ENCODE measurements around the gene WDR70.

WDR70 gene

GRCh38 chr5:37756248-37756647 is 377.1 kb downstream of the WDR70 start:
- no peak for TF ChIP-seq CTCF (IDR thresholded peaks at IDR 0.05; ENCODE audit: insufficient read depth, low read length, poor library complexity, severe bottlenecking)
- DNase-seq (ENCODE audit: extremely low read depth, insufficient read length): no peak

GRCh38 chr5:37757980-37758582 is 379.0 kb downstream of the WDR70 start:
- H3K36me3 ChIP-seq (ENCODE audit: control insufficient read depth, insufficient read depth, low read length): no peaks in the 10 kb centered on the region
- DNase-seq (ENCODE audit: extremely low read depth, insufficient read length): no peak
- TF ChIP-seq CTCF (IDR thresholded peaks at IDR 0.05; ENCODE audit: insufficient read depth, low read length, poor library complexity, severe bottlenecking): peak; percentile 11
- no peaks in the 10 kb centered on the region for H3K27me3 ChIP-seq (replicated peaks; ENCODE audit: control insufficient read depth, insufficient read depth, low read length)
- no peak overlapping the region for H3K4me3 ChIP-seq (replicated peaks; ENCODE audit: low read depth, low read length)

More at GRCh38 chr5:37756248-37756647, 377.1 kb downstream of the WDR70 start:
- no peaks in the 10 kb centered on the region for H3K36me3 ChIP-seq (ENCODE audit: control insufficient read depth, insufficient read depth, low read length)
- H3K4me3 ChIP-seq (replicated peaks; ENCODE audit: low read depth, low read length): no peak overlapping the region
- H3K27me3 ChIP-seq (replicated peaks; ENCODE audit: control insufficient read depth, insufficient read depth, low read length): no peaks in the 10 kb centered on the region

GRCh38 chr5:37767251-37767650 is 388.1 kb downstream of the WDR70 start:
- Histone ChIP-seq H3K4me3 (replicated peaks; ENCODE audit: low read depth, low read length) (no peak overlapping the region), H3K27me3 (replicated peaks; ENCODE audit: control insufficient read depth, insufficient read depth, low read length) (no peaks in the 10 kb centered on the region), H3K36me3 (ENCODE audit: control insufficient read depth, insufficient read depth, low read length) (no peaks in the 10 kb centered on the region)
- TF ChIP-seq CTCF (IDR thresholded peaks at IDR 0.05; ENCODE audit: insufficient read depth, low read length, poor library complexity, severe bottlenecking): no peak
- DNase-seq (ENCODE audit: extremely low read depth, insufficient read length): no peak

DNA sequence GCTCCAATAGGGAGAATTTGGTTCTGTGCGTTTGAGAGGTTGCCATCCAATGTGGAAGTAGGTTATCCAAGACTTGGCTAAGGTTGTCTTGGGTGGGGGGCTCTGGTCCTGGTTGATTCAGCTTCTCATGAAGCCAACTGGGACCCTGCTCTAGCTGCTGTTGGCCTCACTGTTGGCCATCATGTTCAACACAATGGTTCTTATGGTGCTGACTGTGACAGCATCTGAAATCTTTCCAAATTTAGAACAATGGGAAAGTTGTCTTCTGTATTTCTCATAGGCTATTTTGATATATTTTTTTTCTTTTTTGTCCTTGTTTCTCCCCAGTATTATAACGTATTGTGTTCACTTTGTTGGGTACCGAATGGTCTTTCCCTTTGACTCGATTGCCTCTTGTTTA is 388.8 kb downstream of the WDR70 start:
- no peak for TF ChIP-seq CTCF (IDR thresholded peaks at IDR 0.05; ENCODE audit: insufficient read depth, low read length, poor library complexity, severe bottlenecking)
- H3K4me3 ChIP-seq (replicated peaks; ENCODE audit: low read depth, low read length): no peak overlapping the region
- no peak for DNase-seq (ENCODE audit: extremely low read depth, insufficient read length)
- H3K36me3 ChIP-seq (ENCODE audit: control insufficient read depth, insufficient read depth, low read length): no peaks in the 10 kb centered on the region
- no peaks in the 10 kb centered on the region for H3K27me3 ChIP-seq (replicated peaks; ENCODE audit: control insufficient read depth, insufficient read depth, low read length)

- DNase-seq (ENCODE audit: extremely low read depth, insufficient read length): no peak
- no peaks in the 10 kb centered on the region for H3K36me3 ChIP-seq (ENCODE audit: control insufficient read depth, insufficient read depth, low read length)
- no peak for TF ChIP-seq CTCF (IDR thresholded peaks at IDR 0.05; ENCODE audit: insufficient read depth, low read length, poor library complexity, severe bottlenecking)
- H3K4me3 ChIP-seq (replicated peaks; ENCODE audit: low read depth, low read length): no peak overlapping the region
- no peaks in the 10 kb centered on the region for H3K27me3 ChIP-seq (replicated peaks; ENCODE audit: control insufficient read depth, insufficient read depth, low read length)
Measured at GRCh38 chr5:37768371-37768770, 389.3 kb downstream of the WDR70 start.

- no peaks in the 10 kb centered on the region for H3K36me3 ChIP-seq (ENCODE audit: control insufficient read depth, insufficient read depth, low read length)
- no peak overlapping the region for H3K4me3 ChIP-seq (replicated peaks; ENCODE audit: low read depth, low read length)
- no peaks in the 10 kb centered on the region for H3K27me3 ChIP-seq (replicated peaks; ENCODE audit: control insufficient read depth, insufficient read depth, low read length)
- no peak for DNase-seq (ENCODE audit: extremely low read depth, insufficient read length)
- no peak for TF ChIP-seq CTCF (IDR thresholded peaks at IDR 0.05; ENCODE audit: insufficient read depth, low read length, poor library complexity, severe bottlenecking)
Measured at GRCh38 chr5:37769108-37769507, 390.0 kb downstream of the WDR70 start.
